H9 (cell line): ENCODE results near the gene GALNT2. TPM values are rescaled to one million over a fixed set of nuclear protein-coding genes. Genes with fewer than 3 reads are reported as not detected.

Source experiments
- DNase-seq: peaks from one replicate; pipeline ENCODE4 v3.0.0-alpha.2; 2017
- H2AFZ ChIP-seq: one replicate; pipeline ENCODE4 v1.6.1; 2013; ENCODE audit warnings: mild to moderate bottlenecking, low read length, control low read depth, moderate library complexity
- H2AK5ac ChIP-seq: 2 replicates; pipeline ENCODE4 v1.6.1; 2013; ENCODE audit warnings: low read length, control low read depth, mixed read lengths; ENCODE audit not compliant: insufficient read length
- H2BK120ac ChIP-seq: one replicate; pipeline ENCODE4 v1.6.1; 2013; ENCODE audit warnings: low read depth, mild to moderate bottlenecking, low read length, control low read depth, inconsistent platforms; ENCODE audit not compliant: poor library complexity, severe bottlenecking
- H2BK12ac ChIP-seq: 2 replicates; pipeline ENCODE4 v1.6.1; 2013; ENCODE audit warnings: low read length, control low read depth, mixed read lengths, low read depth; ENCODE audit not compliant: insufficient read length
- H2BK15ac ChIP-seq: 2 replicates; pipeline ENCODE4 v1.6.1; 2013; ENCODE audit warnings: low read depth, low read length, control low read depth
- H2BK20ac ChIP-seq: one replicate; pipeline ENCODE4 v1.6.1; 2013; ENCODE audit warnings: low read depth, mild to moderate bottlenecking, low read length, control low read depth, inconsistent platforms; ENCODE audit not compliant: poor library complexity, severe bottlenecking
- H2BK5ac ChIP-seq: 2 replicates; pipeline ENCODE4 v1.6.1; 2013; ENCODE audit warnings: low read length, control low read depth, mixed read lengths; ENCODE audit not compliant: insufficient read length
- H3K14ac ChIP-seq: 2 replicates; pipeline ENCODE4 v1.6.1; 2013; ENCODE audit warnings: low read length, control low read depth; ENCODE audit not compliant: insufficient read depth
- H3K18ac ChIP-seq: 2 replicates; pipeline ENCODE4 v1.6.1; 2013; ENCODE audit warnings: low read depth, mild to moderate bottlenecking, mixed read lengths, low read length, control low read depth; ENCODE audit not compliant: insufficient read length
- H3K23ac ChIP-seq: 2 replicates; pipeline ENCODE4 v1.6.1; 2013; ENCODE audit warnings: low read length, control low read depth, mixed read lengths, low read depth; ENCODE audit not compliant: insufficient read length
- H3K23me2 ChIP-seq: 2 replicates; pipeline ENCODE4 v1.6.1; 2013; ENCODE audit warnings: low read depth, mild to moderate bottlenecking, mixed read lengths, low read length, control low read depth; ENCODE audit not compliant: insufficient read length, poor library complexity, severe bottlenecking
- H3K27ac ChIP-seq: 2 replicates; pipeline ENCODE4 v1.5.1; 2013; ENCODE audit warnings: low read length, control low read depth, mixed read lengths, low read depth; ENCODE audit not compliant: insufficient read length
- H3K27me3 ChIP-seq: 2 replicates; pipeline ENCODE4 v1.6.1; 2013; ENCODE audit warnings: low read length, control low read depth, inconsistent platforms; ENCODE audit not compliant: insufficient read depth
- H3K4ac ChIP-seq: 2 replicates; pipeline ENCODE4 v1.6.1; 2013; ENCODE audit warnings: low read depth, mild to moderate bottlenecking, control low read depth, inconsistent platforms, low read length, moderate library complexity
- H3K4me1 ChIP-seq: 2 replicates; pipeline ENCODE4 v1.6.1; 2013; ENCODE audit warnings: low read length, control low read depth, inconsistent platforms; ENCODE audit not compliant: insufficient read depth
- H3K4me2 ChIP-seq: 2 replicates; pipeline ENCODE4 v1.6.1; 2013; ENCODE audit warnings: low read length, control low read depth, mixed read lengths; ENCODE audit not compliant: insufficient read length, insufficient read depth
- H3K56ac ChIP-seq: 2 replicates; pipeline ENCODE4 v1.6.1; 2013; ENCODE audit warnings: low read depth, mild to moderate bottlenecking, mixed read lengths, low read length, control low read depth; ENCODE audit not compliant: insufficient read length
- H3K79me1 ChIP-seq: 2 replicates; pipeline ENCODE4 v1.6.1; 2013; ENCODE audit warnings: low read depth, mild to moderate bottlenecking, moderate library complexity, low read length, control low read depth, inconsistent platforms; ENCODE audit not compliant: insufficient read depth, poor library complexity, severe bottlenecking
- H3K79me2 ChIP-seq: 2 replicates; pipeline ENCODE4 v1.6.1; 2013; ENCODE audit warnings: low read length, control low read depth, inconsistent platforms; ENCODE audit not compliant: insufficient read depth
- H3K9ac ChIP-seq: 2 replicates; pipeline ENCODE4 v1.6.1; 2013; ENCODE audit warnings: low read length, control low read depth, mixed read lengths; ENCODE audit not compliant: insufficient read length; ENCODE audit errors: extremely low read depth
- H3K9me3 ChIP-seq: one replicate; pipeline ENCODE4 v1.6.1; 2013; ENCODE audit warnings: low read depth, low read length, inconsistent platforms; ENCODE audit not compliant: control insufficient read depth
- H3T11ph ChIP-seq: one replicate; pipeline ENCODE4 v1.6.1; 2013; ENCODE audit warnings: mild to moderate bottlenecking, low read length, control low read depth, inconsistent platforms
- H4K20me1 ChIP-seq: one replicate; pipeline ENCODE4 v1.6.1; 2013; ENCODE audit not compliant: control insufficient read depth, insufficient read length, insufficient read depth
- H4K5ac ChIP-seq: 2 replicates; pipeline ENCODE4 v1.6.1; 2013; ENCODE audit warnings: low read depth, mild to moderate bottlenecking, mixed read lengths, low read length, control low read depth; ENCODE audit not compliant: insufficient read length
- H4K8ac ChIP-seq: replicated peaks from 2 replicates; pipeline ENCODE4 v1.6.1; 2013; ENCODE audit warnings: low read length, control low read depth, mixed read lengths, low read depth; ENCODE audit not compliant: insufficient read length
- H4K91ac ChIP-seq: 2 replicates; pipeline ENCODE4 v1.6.1; 2013; ENCODE audit warnings: low read depth, mild to moderate bottlenecking, moderate library complexity, mixed read lengths, low read length, control low read depth; ENCODE audit not compliant: insufficient read length
- H3K27ac Mint-ChIP-seq, 3 experiments: 2 replicates in 2 of 3; 3 replicates in 1 of 3; pipeline ENCODE4 v1.8.0; 2020 to 2021; ENCODE audit warnings: mixed read lengths in 3 of 3, mild to moderate bottlenecking in 1 of 3, moderate library complexity in 1 of 3
- H3K27me3 Mint-ChIP-seq: 2 replicates; pipeline ENCODE4 v1.8.0; 2021; ENCODE audit warnings: low read depth, mild to moderate bottlenecking, moderate library complexity, mixed read lengths
- H3K36me3 Mint-ChIP-seq, 3 experiments: 2 replicates in 2 of 3; 3 replicates in 1 of 3; pipeline ENCODE4 v1.8.0; 2020 to 2021; ENCODE audit warnings: low read depth in 3 of 3, mixed read lengths in 3 of 3; ENCODE audit not compliant: insufficient read depth in 1 of 3
- H3K4me1 Mint-ChIP-seq, 2 experiments: 2 replicates each; pipeline ENCODE4 v1.8.0; 2020; ENCODE audit warnings: mixed read lengths in 2 of 2
- H3K4me3 Mint-ChIP-seq, 2 experiments: 2 replicates in 1 of 2; 3 replicates in 1 of 2; pipeline ENCODE4 v1.8.0; 2020 to 2021; ENCODE audit warnings: mild to moderate bottlenecking in 2 of 2, mixed read lengths in 2 of 2, moderate library complexity in 1 of 2
- H3K9me3 Mint-ChIP-seq, 2 experiments: 2 replicates in 1 of 2; 3 replicates in 1 of 2; pipeline ENCODE4 v1.8.0; 2020; ENCODE audit warnings: mild to moderate bottlenecking in 2 of 2, mixed read lengths in 2 of 2, moderate library complexity in 1 of 2
- WGBS: extraction: QIAGEN DNeasy Blood & Tissue Kit; methylation state at CpG from one replicate; pipeline ENCODE4 v1.1.7; 2013; ENCODE audit warnings: missing lambda C conversion rate, low lambda C conversion rate, mixed read lengths; ENCODE audit not compliant: insufficient read length; ENCODE audit errors: extremely low coverage; 5-methylcytosine and 5-hydroxymethylcytosine counted together
- total RNA-seq: library from RNA; stranded (reverse); gene quantifications from 2 replicates; pipeline ENCODE4 v1.2.1, GENCODE V29; 2021
- TF ChIP-seq, protein P1 (sequence below): fragments of 200-600 bp; sonication (generic); conservative IDR thresholded peaks from 3 replicates; pipeline ENCODE4 v1.8.0; 2021; ENCODE audit warnings: antibody characterized with exemption, mild to moderate bottlenecking

Gene GALNT2
- total RNA-seq, 1 experiment from 2014 or later = 57.6 TPM

DNA sequence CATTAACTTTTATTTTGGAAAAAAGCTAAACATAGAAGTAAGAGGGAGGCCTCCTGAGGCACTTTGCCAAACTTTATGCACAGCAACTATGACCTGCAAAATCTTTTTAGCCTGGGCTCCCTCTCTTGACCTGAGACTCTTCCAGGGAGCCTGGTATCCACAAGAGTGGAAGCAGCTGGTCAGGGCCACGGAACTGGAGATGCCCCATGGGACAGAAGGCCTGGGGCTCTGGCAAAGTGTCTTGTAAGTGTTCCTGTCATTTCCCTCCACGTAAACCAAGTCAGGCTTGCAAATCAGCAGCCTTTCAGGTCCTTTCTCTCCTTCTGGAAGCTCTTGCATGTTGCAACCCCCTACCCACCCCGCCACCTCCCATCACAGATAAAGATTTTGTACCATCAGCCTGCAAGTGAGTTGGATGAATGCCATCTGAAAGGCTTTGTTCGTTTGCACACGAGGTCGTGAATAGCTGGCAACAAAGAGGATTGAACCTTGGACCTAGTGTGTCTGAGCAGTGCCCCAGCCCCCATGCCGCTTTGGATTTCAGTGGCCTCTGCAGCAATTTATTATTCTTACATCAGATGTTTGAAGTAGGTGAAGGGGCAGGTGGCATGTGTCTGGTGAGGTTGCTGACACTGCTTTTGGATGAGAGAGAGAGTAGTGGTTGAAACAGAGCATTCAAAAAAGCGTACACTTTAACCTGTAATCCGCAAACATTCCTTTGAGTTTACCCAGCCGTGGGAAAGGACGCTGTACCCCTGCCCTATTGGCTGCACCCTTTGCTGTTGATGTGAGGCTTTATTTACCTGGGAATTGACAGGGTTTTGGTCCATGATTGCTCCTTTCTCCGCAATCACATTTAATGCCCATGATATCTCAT, 91.6 kb downstream of the GALNT2 start:
- peaks cover 33 to 34% of the 10 kb centered on the region in 2 experiments for H3K4me1 Mint-ChIP-seq

More for the DNA sequence above, 91.6 kb downstream of the GALNT2 start:
- Histone ChIP-seq H4K8ac (no peak overlapping the region), H3K79me2 (no peaks in the 10 kb centered on the region; the same call in 1 of the 2 replicates), H3K9me3 (no peaks in the 10 kb centered on the region), H3K14ac (no peak overlapping the region), H3K23ac (no peak overlapping the region), H3K4me2 (no peak overlapping the region), H3K27ac (no peak overlapping the region), H3K79me1 (peaks cover 4% of the 10 kb centered on the region), H3K9ac (no peak overlapping the region), H4K91ac (no peak overlapping the region), H3K27me3 (no peaks in the 10 kb centered on the region), H3T11ph (no peak overlapping the region), H3K23me2 (no peaks in the 10 kb centered on the region), H2BK120ac (no peak overlapping the region), H2AK5ac (no peak overlapping the region), H2BK15ac (no peak overlapping the region), H3K18ac (no peak overlapping the region), H4K5ac (no peak overlapping the region), H2AFZ (no peak overlapping the region), H2BK5ac (no peak overlapping the region), H2BK20ac (no peak overlapping the region), H3K56ac (no peak overlapping the region), H3K4ac (no peak overlapping the region), H4K20me1 (no peaks in the 10 kb centered on the region), H2BK12ac (no peak overlapping the region), H3K4me1 (no peaks in the 10 kb centered on the region)
- peak; percentile 17 for DNase-seq
- H3K36me3 Mint-ChIP-seq = peaks cover 0 to 6% (median 5%) of the 10 kb centered on the region in 3 experiments; a peak in 3 of 7 replicates
- TF ChIP-seq, protein P1, sequence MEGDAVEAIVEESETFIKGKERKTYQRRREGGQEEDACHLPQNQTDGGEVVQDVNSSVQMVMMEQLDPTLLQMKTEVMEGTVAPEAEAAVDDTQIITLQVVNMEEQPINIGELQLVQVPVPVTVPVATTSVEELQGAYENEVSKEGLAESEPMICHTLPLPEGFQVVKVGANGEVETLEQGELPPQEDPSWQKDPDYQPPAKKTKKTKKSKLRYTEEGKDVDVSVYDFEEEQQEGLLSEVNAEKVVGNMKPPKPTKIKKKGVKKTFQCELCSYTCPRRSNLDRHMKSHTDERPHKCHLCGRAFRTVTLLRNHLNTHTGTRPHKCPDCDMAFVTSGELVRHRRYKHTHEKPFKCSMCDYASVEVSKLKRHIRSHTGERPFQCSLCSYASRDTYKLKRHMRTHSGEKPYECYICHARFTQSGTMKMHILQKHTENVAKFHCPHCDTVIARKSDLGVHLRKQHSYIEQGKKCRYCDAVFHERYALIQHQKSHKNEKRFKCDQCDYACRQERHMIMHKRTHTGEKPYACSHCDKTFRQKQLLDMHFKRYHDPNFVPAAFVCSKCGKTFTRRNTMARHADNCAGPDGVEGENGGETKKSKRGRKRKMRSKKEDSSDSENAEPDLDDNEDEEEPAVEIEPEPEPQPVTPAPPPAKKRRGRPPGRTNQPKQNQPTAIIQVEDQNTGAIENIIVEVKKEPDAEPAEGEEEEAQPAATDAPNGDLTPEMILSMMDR = no peak
- H3K4me3 Mint-ChIP-seq = no peak overlapping the region
- no peak overlapping the region for H3K27ac Mint-ChIP-seq
- no peaks in the 10 kb centered on the region for H3K27me3 Mint-ChIP-seq
- WGBS = no CpG with 5 or more reads among the region's 12 CpGs
- no peaks in the 10 kb centered on the region for H3K9me3 Mint-ChIP-seq
